ENCODE results near the gene NOL11.

DNA sequence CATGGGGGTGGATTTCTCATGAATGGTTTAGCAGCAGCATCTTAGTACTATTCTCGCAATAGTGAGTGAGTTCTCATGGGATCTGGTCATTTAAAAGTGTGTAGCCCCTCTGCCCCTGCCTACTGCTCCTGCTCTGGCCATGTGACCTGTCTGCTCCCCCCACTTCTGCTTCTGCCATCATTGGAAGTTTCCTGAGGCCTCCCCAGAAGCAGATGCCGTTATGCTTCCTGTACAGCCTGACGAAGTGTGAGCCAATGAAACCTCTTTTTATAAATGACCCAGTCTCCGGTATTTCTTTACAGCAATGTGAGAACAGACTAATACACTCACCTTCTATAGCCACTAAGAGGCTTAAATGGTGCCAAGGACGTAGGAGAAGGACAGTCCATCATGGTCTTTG, 51.5 kb downstream of the NOL11 start:
- TF ChIP-seq EZH2phosphoT487 (IDR thresholded peaks at IDR 0.05; ENCODE audit: insufficient read depth, low read depth) (no peak), EZH2 (IDR thresholded peaks at IDR 0.05; ENCODE audit: insufficient read depth, poor library complexity, severe bottlenecking) (no peak)
